ENCODE data around the gene GABRB2. TPM values are rescaled to one million over a fixed set of nuclear protein-coding genes. Genes with fewer than 3 reads are reported as not detected.

Gene GABRB2
- total RNA-seq, 4 donors from 2014 or later: 3.1 to 3.2 (median 3.2) TPM; not detected in 1

- no peaks in the 10 kb centered on the region for H3K36me3 ChIP-seq
- no peaks in the 10 kb centered on the region for H3K9me3 ChIP-seq
- TF ChIP-seq POLR2A (IDR thresholded peaks at IDR 0.05) (no peak), CTCF (IDR thresholded peaks at IDR 0.05) (no peak)
- no peak overlapping the region for H3K4me3 ChIP-seq
- no peak overlapping the region for H3K27ac ChIP-seq
- no peak for DNase-seq
- H3K4me1 ChIP-seq: no peaks in the 10 kb centered on the region
- no peaks in the 10 kb centered on the region for H3K27me3 ChIP-seq
These were observed 273.1 kb downstream of the GABRB2 start for GRCh38 chr5:161273410-161273809.

DNA sequence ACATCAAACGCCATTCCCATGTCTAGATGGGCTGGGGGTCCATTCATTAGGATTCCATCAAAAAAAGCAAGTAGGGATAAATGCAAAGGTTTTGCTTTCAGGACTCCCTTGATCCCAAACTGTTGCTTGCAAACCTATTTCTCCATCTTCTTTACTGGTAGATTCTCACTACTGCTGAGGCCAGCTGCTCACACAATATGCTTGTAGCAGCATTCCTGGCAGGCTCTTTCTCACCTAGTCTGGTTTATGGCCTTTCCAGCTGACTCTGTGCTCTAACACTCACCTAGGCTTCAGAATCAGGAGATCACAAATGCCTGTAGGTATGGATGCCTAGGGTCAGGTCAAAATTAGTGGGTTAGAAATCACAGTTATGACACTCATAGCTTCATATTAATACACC is 274.7 kb downstream of the GABRB2 start:
- no peak for TF ChIP-seq POLR2A (IDR thresholded peaks at IDR 0.05)
- TF ChIP-seq CTCF (IDR thresholded peaks at IDR 0.05): no peak
- Histone ChIP-seq H3K4me3 (no peak overlapping the region), H3K27ac (no peak overlapping the region), H3K4me1 (no peaks in the 10 kb centered on the region), H3K27me3 (no peaks in the 10 kb centered on the region), H3K36me3 (no peaks in the 10 kb centered on the region), H3K9me3 (no peaks in the 10 kb centered on the region)
- no peak for DNase-seq

DNA sequence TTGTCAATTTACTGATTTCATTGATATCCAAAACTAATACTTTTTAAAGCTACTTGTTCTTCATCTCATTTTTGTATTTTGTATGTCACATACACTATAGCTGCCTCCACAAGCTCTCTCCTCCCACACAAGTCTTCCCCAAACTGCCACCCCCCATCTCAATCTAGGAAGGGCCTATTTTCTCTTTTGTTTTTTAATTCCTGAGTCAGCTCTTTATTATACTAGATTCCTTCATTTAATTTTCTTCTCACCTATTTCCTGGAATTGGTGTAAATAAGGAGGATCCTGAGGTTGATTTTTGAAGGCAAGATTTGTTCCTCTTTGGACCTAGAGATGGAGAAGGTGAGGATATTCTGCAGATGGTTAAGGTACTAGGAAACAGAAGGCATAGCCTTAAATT is 277.4 kb downstream of the GABRB2 start:
- H3K4me1 ChIP-seq: no peaks in the 10 kb centered on the region
- H3K4me3 ChIP-seq: no peak overlapping the region
- DNase-seq: no peak
- no peak for TF ChIP-seq POLR2A (IDR thresholded peaks at IDR 0.05)
- no peak for TF ChIP-seq CTCF (IDR thresholded peaks at IDR 0.05)
- no peak overlapping the region for H3K27ac ChIP-seq
- H3K27me3 ChIP-seq: no peaks in the 10 kb centered on the region
- H3K9me3 ChIP-seq: no peaks in the 10 kb centered on the region
- H3K36me3 ChIP-seq: no peaks in the 10 kb centered on the region

DNA sequence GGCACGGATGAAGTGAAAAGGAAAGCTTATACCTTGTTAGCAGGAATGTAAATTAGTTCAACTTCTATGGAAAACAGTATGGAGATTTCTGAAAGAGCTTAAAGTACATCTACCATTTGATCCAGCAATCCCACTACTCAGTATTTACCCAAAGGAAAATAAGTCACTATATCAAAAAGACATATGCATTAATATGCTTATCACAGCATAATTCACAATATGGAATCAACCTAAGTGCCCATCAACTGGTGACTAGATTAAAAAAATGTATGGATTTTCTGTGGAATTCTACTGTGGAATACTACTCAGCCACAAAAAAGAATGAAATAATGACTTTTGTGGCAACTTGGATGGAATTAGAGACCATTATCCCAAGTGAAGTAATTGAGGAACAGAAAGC is 279.6 kb downstream of the GABRB2 start:
- Histone ChIP-seq H3K27ac (no peak overlapping the region), H3K27me3 (no peaks in the 10 kb centered on the region), H3K4me3 (no peak overlapping the region), H3K4me1 (no peaks in the 10 kb centered on the region), H3K36me3 (no peaks in the 10 kb centered on the region), H3K9me3 (no peaks in the 10 kb centered on the region)
- DNase-seq: no peak
- no peak for TF ChIP-seq CTCF (IDR thresholded peaks at IDR 0.05)
- TF ChIP-seq POLR2A (IDR thresholded peaks at IDR 0.05): no peak

GRCh38 chr5:161265006-161265405 is 281.5 kb downstream of the GABRB2 start:
- no peaks in the 10 kb centered on the region for H3K36me3 ChIP-seq
- no peak for DNase-seq
- TF ChIP-seq CTCF (IDR thresholded peaks at IDR 0.05): no peak
- TF ChIP-seq POLR2A (IDR thresholded peaks at IDR 0.05): no peak
- no peaks in the 10 kb centered on the region for H3K4me1 ChIP-seq
- H3K27ac ChIP-seq: no peak overlapping the region
- H3K9me3 ChIP-seq: no peaks in the 10 kb centered on the region
- H3K27me3 ChIP-seq: no peaks in the 10 kb centered on the region
- H3K4me3 ChIP-seq: no peak overlapping the region

DNA sequence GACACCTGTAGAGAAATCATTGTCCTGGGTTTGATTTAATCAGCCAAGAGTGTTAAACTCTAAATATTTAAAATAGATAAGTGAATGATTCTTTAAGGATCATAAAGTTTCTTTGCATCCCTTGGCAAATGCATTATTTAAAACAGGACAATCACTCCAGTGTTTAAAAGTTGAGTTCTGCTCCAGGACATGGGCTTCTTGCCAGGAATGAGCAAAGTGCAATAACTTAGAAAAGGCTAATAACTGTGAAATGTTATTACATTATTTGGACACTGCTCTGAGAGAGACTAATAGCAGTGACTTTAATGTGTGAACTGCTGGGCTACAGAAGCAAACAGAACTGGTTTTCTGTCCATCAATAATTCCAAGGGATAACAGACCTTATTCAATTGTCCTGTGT is 283.3 kb downstream of the GABRB2 start:
- Histone ChIP-seq H3K27ac (no peak overlapping the region), H3K4me1 (no peaks in the 10 kb centered on the region), H3K36me3 (no peaks in the 10 kb centered on the region), H3K27me3 (no peaks in the 10 kb centered on the region), H3K4me3 (no peak overlapping the region), H3K9me3 (no peaks in the 10 kb centered on the region)
- TF ChIP-seq CTCF (IDR thresholded peaks at IDR 0.05) (no peak), POLR2A (IDR thresholded peaks at IDR 0.05) (no peak)
- DNase-seq: no peak

Data from Peyer's patch (tissue), 4 donors.